Heart left ventricle (tissue), 16 donors: ENCODE results near the gene VAT1L. TPM values are rescaled to one million over a fixed set of nuclear protein-coding genes. Genes with fewer than 3 reads are reported as not detected.

Experiments used
- ATAC-seq, 4 donors: fragments of 200-7000 bp; cut with Tn5 transposase; one replicate each; pipeline ENCODE4 v1.9.1; 2020 to 2022; ENCODE audit warnings: moderate library complexity in 4 of 4, mild to moderate bottlenecking in 3 of 4, moderate number of reproducible peaks in 1 of 4
- DNase-seq, 5 donors: peaks; one replicate each; pipeline ENCODE4 v3.0.0-alpha.2; 2020
- H3K27ac ChIP-seq, 12 donors: fragments of 200-600 bp; sonication (generic) in 4 of 12; one replicate each; pipeline versions ENCODE4 v1.5.0 to v1.8.0; 2016 to 2022; ENCODE audit warnings: mild to moderate bottlenecking in 2 of 12
- H3K27me3 ChIP-seq, 9 donors: fragments of 200-600 bp; sonication (generic) in 2 of 9; one replicate each; pipeline versions ENCODE4 v1.5.1 to v1.8.0; 2016 to 2022; ENCODE audit warnings: mild to moderate bottlenecking in 3 of 9
- H3K36me3 ChIP-seq, 9 donors: fragments of 200-600 bp; sonication (generic) in 2 of 9; one replicate each; pipeline versions ENCODE4 v1.5.0 to v1.8.0; 2018 to 2022; ENCODE audit warnings: mild to moderate bottlenecking in 2 of 9
- H3K4me1 ChIP-seq, 12 donors: fragments of 200-600 bp; sonication (generic) in 4 of 12; one replicate each; pipeline versions ENCODE4 v1.5.0 to v1.8.0; 2016 to 2022; ENCODE audit warnings: mild to moderate bottlenecking in 3 of 12
- H3K4me3 ChIP-seq, 12 donors: fragments of 200-600 bp; sonication (generic) in 4 of 12; one replicate each; pipeline versions ENCODE4 v1.5.0 to v1.8.0; 2017 to 2022; ENCODE audit warnings: mild to moderate bottlenecking in 9 of 12, moderate library complexity in 4 of 12
- H3K9me3 ChIP-seq, 12 donors: fragments of 200-600 bp; sonication (generic) in 4 of 12; one replicate each; pipeline versions ENCODE4 v1.5.0 to v1.8.0; 2016 to 2022; ENCODE audit warnings: mild to moderate bottlenecking in 1 of 12
- CTCF ChIP-seq, 12 donors: fragments of 200-600 bp; sonication (generic) in 4 of 12; IDR thresholded peaks; one replicate each; pipeline versions ENCODE4 v1.5.0 to v1.8.0; 2018 to 2022; ENCODE audit warnings: antibody characterized with exemption in 12 of 12, mild to moderate bottlenecking in 5 of 12
- POLR2A ChIP-seq, 2 donors: fragments of 450-650 bp; IDR thresholded peaks; one replicate each; pipeline ENCODE4 v1.6.1; 2017; ENCODE audit warnings: antibody characterized with exemption in 2 of 2, mild to moderate bottlenecking in 2 of 2, moderate library complexity in 2 of 2
- WGBS, 4 donors: extraction: QIAGEN DNeasy Blood & Tissue Kit in 2 of 4; methylation state at CpG; one replicate each; pipeline versions ENCODE4 v1.1.5 to v1.1.7; 2013 to 2018; 5-methylcytosine and 5-hydroxymethylcytosine counted together
- intact Hi-C, 10 donors: fragments of 100-400 bp; cut with DNase I; formaldehyde crosslinking; loops; one replicate each; pipeline versions ENCODE4 v1.11.1 to v1.14.2; 2022
- polyA plus RNA-seq, 2 donors: library from polyadenylated mRNA; stranded (reverse); fragments of 200-250 nt; gene quantifications; one replicate each; pipeline ENCODE4 v1.2.3, GENCODE V29; 2013
- total RNA-seq, 9 donors: library from RNA; depleted of rRNA in 2 of 9; stranded (reverse); fragments of >200 nt in 2 of 9; fragmentation: NEBNext Ultra II Directional in 3 of 9; extraction: Animal tissue kit (Norgen Biotek cat#: 25700) in 3 of 9; gene quantifications; one replicate each; pipeline versions ENCODE4 v1.1.0 to v1.2.4, GENCODE V29; 2016 to 2023
- donor health status: ischemic (EF 13 %, LVEDD 7.1; RV severe dilation, severe dysfunction).
- donor health status: healthy with polysubstance abuse.
- donor health status: DM: no; HTN: yes; CAD: no.
- donor health status: DM: no; HTN: no; CAD: no.
- donor health status: ischemic (EF 25% LVEDD 6.9; RV normal size, moderate dysfunction).
- donor health status: ischemic (EF 25% LVEDD 5.7; RV mildly dilated, moderate dysfunction).
- donor health status: healthy.
- donor health status: DM: yes; HTN: yes; CAD: no.
- donor health status: ischemic (EF 35%, LVEDD 5.7; RV mildly dilated, moderate dysfunction).
- donor health status: nonischemic (EF 11% LVEDD 7.7; RV severe dilation, severe dysfunction).
- donor health status: DM: yes; HTN: yes; CAD: no.
- donor health status: PGD.
- donor health status: ischemic (EF 29% LVEDD 5.4; RV normal size, mild dysfunction).
- donor health status: nonischemic (EF 23%, LVEDD 6.1; RV moderate dilation, normal function).

The VAT1L gene
- total and polyA plus RNA-seq, 11 donors: 0.32 to 57.5 (median 11.0) TPM

GRCh38 chr16:77780378-77780837 lies 8.0 kb upstream of the VAT1L start:
- intact Hi-C loops: loop anchor here in 2 of 10 donors (10.0 kb wide), 2 partner anchors 106 to 184 kb away; no protein-coding TSS in a partner anchor
- Histone ChIP-seq H3K4me3 (no peak overlapping the region), H3K36me3 (no peaks in the 10 kb centered on the region), H3K27ac (no peak overlapping the region), H3K4me1 (no peaks in the 10 kb centered on the region), H3K9me3 (no peaks in the 10 kb centered on the region), H3K27me3 (no peaks in the 10 kb centered on the region)
- 56 to 75% (median 69%) methylated on average over 9 of the region's 9 CpGs for WGBS, 4 donors
- TF ChIP-seq POLR2A (IDR thresholded peaks at IDR 0.05) (no peak), CTCF (IDR thresholded peaks at IDR 0.05) (no peak)
- DNase-seq (no peak), ATAC-seq (peak in 3 of 4 donors; percentile 42 to 59 (median 42))

DNA sequence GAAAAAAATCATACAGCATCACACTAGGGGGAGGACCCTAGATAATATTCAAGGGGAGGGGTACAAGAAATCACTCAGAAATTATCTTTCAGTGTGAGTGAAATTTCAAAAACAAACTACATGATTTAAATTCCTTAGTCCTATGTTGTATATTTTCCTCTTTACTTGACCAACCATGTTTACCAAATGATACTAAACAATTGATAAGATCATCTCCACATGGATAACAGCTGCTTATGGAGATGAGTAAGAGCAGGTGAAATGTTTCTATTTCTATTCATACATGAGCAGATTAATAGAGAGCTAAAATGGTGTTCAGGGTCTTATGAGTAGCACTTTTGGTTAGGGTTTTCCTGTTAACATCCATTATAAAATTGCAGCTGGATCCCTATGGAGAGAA lies 7.3 kb upstream of the VAT1L start:
- DNase-seq: no peak

DNA sequence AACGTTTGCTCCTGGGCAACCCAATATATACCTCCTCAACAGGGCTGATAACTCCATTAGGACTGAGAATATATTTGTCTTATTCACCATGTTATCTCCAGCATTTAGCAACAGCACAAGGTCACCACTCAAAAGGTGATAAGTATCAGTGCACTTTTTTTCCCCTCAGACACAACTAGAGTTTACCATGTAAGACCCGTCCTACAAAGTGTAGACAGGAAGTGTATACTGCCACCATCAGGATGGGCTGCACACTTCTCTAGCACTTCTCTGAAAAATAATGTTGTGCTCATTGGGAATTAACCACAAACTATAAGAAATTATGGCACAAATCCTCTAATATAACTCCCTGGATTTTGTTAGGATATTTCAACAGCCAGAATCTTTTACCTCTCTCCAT lies 5.7 kb upstream of the VAT1L start:
- H3K27me3 ChIP-seq: peaks cover 0 to 19% (median 0%) of the 10 kb centered on the region in 9 donors
- DNase-seq (no peak), ATAC-seq (peak in 1 of 4 donors; percentile 48)
- 25 to 33% (median 28%) methylated on average over 2 of the region's 2 CpGs for WGBS, 4 donors
- no peak overlapping the region for H3K4me3 ChIP-seq
- no peaks in the 10 kb centered on the region for H3K36me3 ChIP-seq
- H3K9me3 ChIP-seq: no peaks in the 10 kb centered on the region
- no peaks in the 10 kb centered on the region for H3K4me1 ChIP-seq
- H3K27ac ChIP-seq: no peak overlapping the region
- intact Hi-C loops: loop anchor here in 2 of 10 donors (10.0 kb wide), 2 partner anchors 108 to 182 kb away; no protein-coding TSS in a partner anchor
- TF ChIP-seq CTCF (IDR thresholded peaks at IDR 0.05): peak in 3 of 12 donors; percentile 25 to 35 (median 31)
- TF ChIP-seq POLR2A (IDR thresholded peaks at IDR 0.05): no peak

More for the DNA sequence above, 7.3 kb upstream of the VAT1L start:
- H3K4me3 ChIP-seq: no peak overlapping the region
- intact Hi-C loops: loop anchor here in 2 of 10 donors (10.0 kb wide), 2 partner anchors 106 to 184 kb away; no protein-coding TSS in a partner anchor
- TF ChIP-seq CTCF (IDR thresholded peaks at IDR 0.05): no peak
- H3K4me1 ChIP-seq: no peaks in the 10 kb centered on the region
- H3K27ac ChIP-seq: no peak overlapping the region
- peaks cover 0 to 3% (median 0%) of the 10 kb centered on the region in 9 donors for H3K27me3 ChIP-seq
- H3K9me3 ChIP-seq: no peaks in the 10 kb centered on the region
- ATAC-seq: no peak
- no peaks in the 10 kb centered on the region for H3K36me3 ChIP-seq

- no peaks in the 10 kb centered on the region for H3K36me3 ChIP-seq
- TF ChIP-seq POLR2A (IDR thresholded peaks at IDR 0.05) (no peak), CTCF (IDR thresholded peaks at IDR 0.05) (peak in 5 of 12 donors; percentile 6 to 30 (median 20))
- H3K27me3 ChIP-seq: peaks cover 6 to 39% (median 13%) of the 10 kb centered on the region in 9 donors
- H3K9me3 ChIP-seq: no peaks in the 10 kb centered on the region
- no peak overlapping the region for H3K4me3 ChIP-seq
- H3K27ac ChIP-seq: no peak overlapping the region
- ATAC-seq: no peak
- intact Hi-C loops: loop anchor here in 3 of 10 donors (5.0 to 10.0 kb wide), 3 partner anchors 110 to 188 kb away; no protein-coding TSS in a partner anchor
- DNase-seq: no peak
- peaks cover 0 to 20% (median 7%) of the 10 kb centered on the region in 12 donors for H3K4me1 ChIP-seq
- 77 to 91% (median 88%) methylated on average over 9 to 38 of the region's 38 CpGs for WGBS, 4 donors
Measured at GRCh38 chr16:77784441-77785372, 3.7 kb upstream of the VAT1L start.
